IPS-18c (cell line): Measurements from ENCODE around the gene KDM8.
"Not testable (repeated sequence)": the region's sequence is repeated elsewhere in the genome, so short reads cannot be mapped to it uniquely, and the experiment has no call there.

Source experiments
- H3K4me3 ChIP-seq: 2 replicates; pipeline ENCODE4 v1.7.0; 2013; ENCODE audit warnings: low read depth, mild to moderate bottlenecking, low read length, moderate library complexity; ENCODE audit not compliant: insufficient read depth
- H3K9me3 ChIP-seq: one replicate; pipeline ENCODE4 v1.6.1; 2013; ENCODE audit warnings: mild to moderate bottlenecking, low read length, moderate library complexity; ENCODE audit not compliant: control insufficient read depth, insufficient read depth

KDM8 gene

GRCh38 chr16:27244363-27244755 lies 41.0 kb downstream of the KDM8 start:
- H3K9me3 ChIP-seq: no peaks in the 10 kb centered on the region

GRCh38 chr16:27245276-27246172 lies 42.2 kb downstream of the KDM8 start:
- no peaks in the 10 kb centered on the region for H3K9me3 ChIP-seq
- no peak overlapping the region for H3K4me3 ChIP-seq

More at GRCh38 chr16:27244363-27244755, 41.0 kb downstream of the KDM8 start:
- no peak overlapping the region for H3K4me3 ChIP-seq

- Histone ChIP-seq H3K9me3 (no peaks in the 10 kb centered on the region), H3K4me3 (no peak overlapping the region)
Observed at GRCh38 chr16:27246439-27246838, 43.1 kb downstream of the KDM8 start.

DNA sequence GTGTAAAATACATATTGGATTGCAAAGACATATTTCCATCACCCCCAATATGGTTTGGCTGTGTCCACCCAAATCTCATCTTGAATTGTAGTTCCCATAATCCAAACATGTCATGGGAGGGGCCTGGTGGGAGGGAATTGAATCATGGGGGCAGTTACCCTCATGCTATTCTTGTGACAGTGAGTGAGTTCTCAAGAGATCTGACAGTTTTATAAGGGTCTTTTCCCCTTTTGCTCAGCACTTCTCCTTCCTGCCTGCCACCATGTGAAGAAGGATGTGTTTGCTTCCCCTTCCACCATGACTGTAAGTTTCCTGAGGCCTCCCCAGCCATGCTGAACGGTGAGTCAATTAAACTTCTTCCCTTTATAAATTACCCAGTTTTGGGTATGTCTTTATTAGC lies 43.8 kb downstream of the KDM8 start:
- H3K4me3 ChIP-seq, H3K9me3 ChIP-seq: not testable (repeated sequence)

GRCh38 chr16:27248036-27248435 lies 44.7 kb downstream of the KDM8 start:
- no peaks in the 10 kb centered on the region for H3K9me3 ChIP-seq
- no peak overlapping the region for H3K4me3 ChIP-seq

- H3K4me3 ChIP-seq, H3K9me3 ChIP-seq: not testable (repeated sequence)
Observed at GRCh38 chr16:27248886-27249285, 45.6 kb downstream of the KDM8 start.

DNA sequence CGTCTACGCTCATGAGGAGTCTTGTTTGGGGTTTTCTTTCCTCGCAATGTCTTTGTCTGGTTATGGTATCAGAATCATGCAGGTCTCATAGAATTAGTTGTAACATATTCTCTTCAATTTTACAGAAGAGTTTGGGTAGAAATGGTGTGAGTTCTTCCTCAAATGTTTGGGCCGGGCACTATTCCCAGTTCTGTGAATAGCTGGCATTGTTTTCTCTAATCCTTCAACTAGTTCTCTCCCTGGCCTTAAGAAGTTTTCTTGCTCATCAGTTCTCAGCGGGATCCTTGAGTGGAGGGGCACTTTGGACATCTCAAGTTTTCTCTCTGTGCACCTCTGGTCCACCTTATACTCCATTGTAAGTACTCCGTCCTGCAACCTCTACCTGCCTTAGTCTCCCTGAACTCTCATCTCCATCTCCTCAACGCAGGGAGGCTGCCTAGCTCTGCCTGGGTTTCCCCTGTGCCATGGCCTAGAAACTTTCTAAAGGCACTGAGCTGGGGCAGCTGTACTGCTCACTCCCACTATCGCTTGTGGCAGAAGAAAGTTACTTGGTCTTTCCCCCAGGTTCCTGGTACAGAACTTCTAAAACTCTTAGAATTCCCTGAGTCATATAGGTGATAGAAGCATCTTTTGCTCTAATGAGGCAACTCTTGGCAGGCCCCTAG lies 48.3 kb downstream of the KDM8 start:
- Histone ChIP-seq H3K4me3 (no peak overlapping the region), H3K9me3 (no peaks in the 10 kb centered on the region)

GRCh38 chr16:27252206-27252585 lies 48.9 kb downstream of the KDM8 start:
- H3K4me3 ChIP-seq: no peak overlapping the region
- no peaks in the 10 kb centered on the region for H3K9me3 ChIP-seq

DNA sequence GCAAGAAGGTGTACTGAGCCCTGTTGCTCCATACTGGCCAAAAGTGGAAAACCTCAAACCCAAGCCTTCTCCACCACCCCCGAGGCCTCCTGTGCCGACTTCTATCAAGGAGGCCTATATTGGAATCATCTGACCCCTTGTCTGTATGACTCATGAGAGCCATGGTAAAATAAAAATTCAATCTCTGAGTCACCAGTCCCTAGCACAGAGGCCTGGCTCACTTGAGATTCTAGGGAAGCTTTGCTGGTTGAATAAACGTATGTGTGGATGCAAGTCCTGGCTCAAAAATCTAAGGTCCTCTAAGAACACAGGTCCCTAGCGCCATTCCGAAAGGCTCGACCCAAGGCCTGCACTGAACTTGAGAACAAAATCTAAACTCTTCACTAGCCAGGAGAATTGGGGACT lies 50.2 kb downstream of the KDM8 start:
- Histone ChIP-seq H3K9me3 (no peaks in the 10 kb centered on the region), H3K4me3 (no peak overlapping the region)

- no peaks in the 10 kb centered on the region for H3K9me3 ChIP-seq
- no peak overlapping the region for H3K4me3 ChIP-seq
Observed at GRCh38 chr16:27254262-27254811, 51.0 kb downstream of the KDM8 start.

DNA sequence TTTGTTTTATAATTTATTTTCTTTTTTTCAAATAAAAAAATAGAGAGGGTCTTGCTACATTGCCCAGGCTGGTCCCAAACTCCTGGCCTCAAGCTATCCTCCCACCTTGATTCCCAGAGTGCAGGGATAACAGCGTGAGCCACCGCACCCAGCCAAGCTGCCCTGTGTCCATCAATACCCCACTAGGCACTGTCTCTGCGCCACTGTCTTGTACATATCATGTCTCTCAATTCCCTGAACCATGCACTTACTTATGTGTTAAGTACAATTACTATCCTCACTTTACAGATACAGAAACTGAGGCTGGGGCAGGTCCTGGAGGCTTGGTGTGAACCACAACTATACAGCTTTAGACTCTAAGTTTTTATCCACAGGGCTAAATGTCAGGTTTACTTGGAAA lies 53.5 kb downstream of the KDM8 start:
- no peaks in the 10 kb centered on the region for H3K9me3 ChIP-seq
- H3K4me3 ChIP-seq: no peak overlapping the region

DNA sequence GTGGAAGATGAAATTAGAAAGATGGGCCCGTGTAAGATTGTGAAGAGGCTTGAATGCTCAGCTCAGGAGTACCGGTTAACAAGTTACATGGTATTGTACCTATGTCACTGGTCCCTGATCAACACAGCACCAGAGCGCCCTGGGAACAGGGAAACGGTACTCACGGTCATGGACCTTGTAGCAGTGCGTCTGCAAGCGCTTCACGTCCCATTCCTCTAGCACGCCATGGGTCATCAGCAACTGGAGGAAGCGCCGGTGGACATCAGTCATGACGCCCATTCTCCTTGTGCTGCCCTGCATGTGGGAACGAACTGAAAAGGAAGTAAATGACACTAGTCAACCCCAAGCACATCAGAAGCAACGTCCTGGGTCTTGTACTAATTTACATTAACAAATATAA lies 53.9 kb downstream of the KDM8 start:
- Histone ChIP-seq H3K9me3 (no peaks in the 10 kb centered on the region), H3K4me3 (no peak overlapping the region; the same call in 1 of the 2 replicates)

GRCh38 chr16:27258241-27258734 lies 55.0 kb downstream of the KDM8 start:
- no peaks in the 10 kb centered on the region for H3K9me3 ChIP-seq
- H3K4me3 ChIP-seq: no peak overlapping the region

GRCh38 chr16:27259710-27260109 lies 56.4 kb downstream of the KDM8 start:
- H3K9me3 ChIP-seq: no peaks in the 10 kb centered on the region

GRCh38 chr16:27262904-27263423 lies 59.6 kb downstream of the KDM8 start:
- not testable (repeated sequence) for H3K4me3 ChIP-seq, H3K9me3 ChIP-seq

More at GRCh38 chr16:27259710-27260109, 56.4 kb downstream of the KDM8 start:
- no peak overlapping the region for H3K4me3 ChIP-seq

- H3K9me3 ChIP-seq: no peaks in the 10 kb centered on the region
- no peak overlapping the region for H3K4me3 ChIP-seq
Observed at GRCh38 chr16:27264151-27264550, 60.8 kb downstream of the KDM8 start.

DNA sequence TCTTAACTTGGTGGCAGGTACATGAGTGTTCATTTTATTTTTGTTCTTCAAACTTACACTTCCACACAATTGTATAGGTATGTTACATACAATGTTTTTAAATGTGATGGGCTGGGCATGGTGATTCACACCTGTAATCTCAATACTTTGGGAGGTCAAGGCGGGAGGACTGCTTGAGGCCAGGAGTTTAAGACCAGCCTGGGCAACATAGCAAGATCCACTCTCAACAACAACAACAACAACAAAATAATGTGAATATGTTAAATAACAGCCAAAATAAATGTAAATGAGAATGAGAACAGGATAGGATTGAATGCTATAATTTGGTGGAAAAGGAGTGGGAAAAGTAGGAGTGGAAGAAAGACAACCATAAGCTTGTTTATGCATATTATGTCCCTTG lies 62.7 kb downstream of the KDM8 start:
- Histone ChIP-seq H3K9me3 (no peaks in the 10 kb centered on the region), H3K4me3 (no peak overlapping the region)
